Right lobe of liver (tissue), 4 donors: Measurements from ENCODE around the gene ZNF208.

Experiments
- CTCF ChIP-seq, 4 donors: fragments of 200-600 bp in 3 of 4; fragments of 450-650 bp in 1 of 4; IDR thresholded peaks; one replicate each; pipeline versions ENCODE4 v1.5.1 to v1.8.0; 2016 to 2022; ENCODE audit warnings: antibody characterized with exemption in 4 of 4, mild to moderate bottlenecking in 2 of 4
- POLR2A ChIP-seq: fragments of 450-650 bp; IDR thresholded peaks from one replicate; pipeline ENCODE4 v1.6.1; 2017; ENCODE audit warnings: antibody characterized with exemption, mild to moderate bottlenecking
- donor health status: DM: no; HTN: no; CAD: no.
- donor health status: DM: no; HTN: no; CAD: no.
- donor health status: DM: no; HTN: yes; CAD: no.

GRCh38 chr19:21910318-21910717, 100.4 kb downstream of the ZNF208 start:
- no peak for TF ChIP-seq CTCF (IDR thresholded peaks at IDR 0.05)
- no peak for TF ChIP-seq POLR2A
